Transverse colon (tissue), 3 donors: ENCODE data around the gene KREMEN1.

ENCODE experiments used
- EP300 ChIP-seq: sonication (generic); formaldehyde crosslinking; IDR thresholded peaks from one replicate; pipeline ENCODE4 v1.6.1; 2017; ENCODE audit warnings: antibody characterized with exemption, low read depth
- POLR2AphosphoS5 ChIP-seq, 3 donors: sonication (generic); formaldehyde crosslinking; IDR thresholded peaks; one replicate each; pipeline ENCODE4 v1.6.1; 2016; ENCODE audit warnings: antibody characterized with exemption in 3 of 3

DNA sequence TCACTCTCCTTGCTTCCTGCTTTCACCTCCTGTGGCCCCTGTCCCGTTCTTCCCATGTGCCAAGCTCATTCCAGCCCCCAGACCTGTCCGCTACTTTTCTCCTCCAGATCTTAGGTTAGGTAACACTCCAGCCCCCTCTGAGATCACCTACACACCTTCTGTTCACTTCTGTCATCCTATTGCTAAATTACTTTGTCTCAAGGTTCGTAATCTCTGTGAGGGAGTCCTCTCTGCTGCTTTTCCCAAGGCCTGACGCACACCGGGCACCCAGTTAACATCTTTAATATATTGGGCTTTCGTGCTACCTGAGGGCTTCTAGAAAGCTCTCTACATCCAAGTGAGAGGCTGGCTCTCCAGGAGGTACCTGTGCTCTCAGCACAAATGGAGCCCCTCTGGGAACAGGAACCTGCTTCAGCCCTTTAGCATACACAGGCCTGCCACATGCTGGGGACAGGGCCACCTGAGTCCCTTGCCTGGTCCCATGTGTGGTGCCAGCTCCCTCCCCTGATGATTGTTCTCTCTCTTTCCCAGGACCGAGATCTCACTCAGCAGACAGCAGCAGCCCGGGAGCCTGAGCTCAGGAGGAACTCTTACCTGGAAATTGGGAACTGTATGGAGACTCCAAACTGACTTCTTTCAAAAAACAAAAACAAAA is 19.7 kb upstream of the KREMEN1 start:
- no peak for TF ChIP-seq POLR2AphosphoS5 (IDR thresholded peaks at IDR 0.05)
- no peak for TF ChIP-seq EP300
